Measurements from ENCODE around the gene FBXW12.

FBXW12 gene

DNA sequence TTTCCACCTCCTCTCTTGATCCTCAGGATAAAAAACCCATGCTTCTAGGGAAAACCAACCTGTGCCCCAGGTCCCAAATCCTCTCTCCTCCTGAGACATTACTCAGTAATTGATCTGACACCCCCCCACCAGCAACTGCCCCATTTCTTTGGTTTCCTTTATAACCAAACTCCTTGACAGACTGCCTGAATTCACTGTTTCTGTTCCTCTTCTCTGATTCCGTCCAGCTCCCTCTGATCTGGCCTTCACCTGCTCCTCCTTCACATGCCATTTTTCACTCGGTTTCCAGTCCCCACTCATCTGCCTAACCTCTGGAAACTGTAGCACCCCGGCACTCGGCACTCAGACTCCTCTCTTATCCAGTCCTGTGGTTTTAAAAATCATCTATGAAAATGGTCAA is 65.8 kb downstream of the FBXW12 start:
- no peak for DNase-seq

GRCh38 chr3:48439820-48440589 is 68.0 kb downstream of the FBXW12 start, which contains the start of the genes CCDC51 and TMA7:
Gene CCDC51, minus strand, starts transcription at chr3:48440119. Its CDS starts 4,991 bp downstream, at chr3:48435128.
Gene TMA7, plus strand, starts transcription at chr3:48440257. Its CDS starts 40 bp downstream, at chr3:48440297.
- DNase-seq: peak; percentile 97

DNA sequence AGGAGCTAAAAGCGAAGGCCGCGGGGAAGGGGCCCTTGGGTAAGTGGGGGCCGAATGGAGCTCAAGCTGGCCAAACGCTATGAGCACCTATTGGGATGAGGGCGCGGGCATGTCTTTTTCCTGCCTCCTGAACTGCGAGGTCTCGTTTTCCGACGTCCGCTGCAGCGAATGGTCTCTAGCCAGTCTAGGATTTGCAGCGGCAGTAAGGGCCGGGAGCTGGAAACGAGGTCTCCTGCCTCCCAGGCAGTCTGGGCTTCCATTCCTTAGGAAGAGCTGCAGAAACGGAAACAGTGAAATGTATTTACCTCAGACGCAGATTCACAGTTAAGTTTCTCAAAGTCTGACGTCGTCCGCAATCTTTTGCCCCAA is 68.6 kb downstream of the FBXW12 start:
- no peak for DNase-seq

DNA sequence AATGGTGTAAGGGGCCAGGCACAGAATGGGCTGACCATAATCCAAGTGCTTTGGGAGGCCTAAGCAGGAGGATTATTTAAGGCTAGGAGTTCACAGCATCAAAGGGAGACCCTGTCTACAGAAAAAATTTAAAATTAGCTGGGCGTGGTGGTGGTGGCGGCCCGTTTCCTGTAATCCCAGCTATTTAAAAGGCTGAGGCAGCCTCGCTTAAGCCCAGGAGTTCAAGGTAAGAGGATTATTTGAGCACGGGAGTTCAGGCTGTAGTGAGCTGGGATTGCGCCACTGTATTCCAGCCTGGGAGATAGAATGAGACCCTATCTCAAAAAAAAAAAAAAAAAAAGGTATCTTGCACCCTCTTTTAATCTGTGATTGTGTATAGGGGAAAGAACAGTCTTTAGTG is 69.9 kb downstream of the FBXW12 start:
- no peak for DNase-seq

All from activated T-cell treated with anti-CD3 and anti-CD28 coated beads for 4 hours (primary cell).